HL-60 (cell line): Measurements from ENCODE around the gene NLRX1.
"Not testable (repeated sequence)": the region's sequence is repeated elsewhere in the genome, so short reads cannot be mapped to it uniquely, and the experiment has no call there.

Experiments used
- DNase-seq, 2 experiments: peaks; one replicate each; pipeline ENCODE4 v3.0.0-alpha.2; 2010 to 2020; ENCODE audit warnings: low read depth in 1 of 2, low spot score in 1 of 2
- H3K27ac ChIP-seq: fragments of 250-450 bp; sonication (Bioruptor Pico); replicated peaks from 2 replicates; pipeline ENCODE4 v1.5.1; 2020; ENCODE audit warnings: mild to moderate bottlenecking, moderate library complexity
- H3K27me3 ChIP-seq: fragments of 250-450 bp; sonication (Bioruptor Pico); 2 replicates; pipeline ENCODE4 v1.5.1; 2021; ENCODE audit warnings: mild to moderate bottlenecking, moderate library complexity; ENCODE audit not compliant: insufficient read depth, poor library complexity, severe bottlenecking
- H3K4me3 ChIP-seq: replicated peaks from 2 replicates; pipeline ENCODE4 v1.5.1; 2011; ENCODE audit warnings: mild to moderate bottlenecking, control low read depth, low read length; ENCODE audit not compliant: insufficient read depth
- CTCF ChIP-seq: IDR thresholded peaks from one replicate; pipeline ENCODE4 v1.5.1; 2011; ENCODE audit warnings: low read length, control low read depth, inconsistent platforms; ENCODE audit not compliant: insufficient read depth
- GABPA ChIP-seq: IDR thresholded peaks from 2 replicates; pipeline ENCODE4 v1.6.1; 2012; ENCODE audit warnings: low read depth
- POLR2AphosphoS5 ChIP-seq: IDR thresholded peaks from 2 replicates; pipeline ENCODE4 v1.6.1; 2012; ENCODE audit warnings: low read depth
- SPI1 ChIP-seq: IDR thresholded peaks from 2 replicates; pipeline ENCODE4 v1.6.1; 2012; ENCODE audit warnings: low read depth, mild to moderate bottlenecking, borderline replicate concordance
- TF ChIP-seq, protein P1 (sequence below): IDR thresholded peaks from 2 replicates; pipeline ENCODE4 v1.6.1; 2012; ENCODE audit warnings: low read depth; ENCODE audit not compliant: insufficient replicate concordance

NLRX1 gene

GRCh38 chr11:119196833-119197483 is 28.4 kb downstream of the NLRX1 start:
- Histone ChIP-seq H3K27me3 (no peaks in the 10 kb centered on the region), H3K27ac (peak overlapping the region; percentile 61), H3K4me3 (no peak overlapping the region)
- DNase-seq = peak; percentile 87 to 91
- TF ChIP-seq CTCF (peak; percentile 80), SPI1 (no peak; the same call in 1 of the 2 replicates)

- H3K27ac ChIP-seq = no peak overlapping the region
- no peak for DNase-seq
- no peaks in the 10 kb centered on the region for H3K27me3 ChIP-seq
- no peak overlapping the region for H3K4me3 ChIP-seq
- no peak for TF ChIP-seq CTCF
- TF ChIP-seq GABPA = no peak
Measured at GRCh38 chr11:119198925-119199324, 30.4 kb downstream of the NLRX1 start.

- DNase-seq, H3K27me3 ChIP-seq, H3K27ac ChIP-seq, H3K4me3 ChIP-seq: not testable (repeated sequence)
Measured at GRCh38 chr11:119201236-119201635, 32.7 kb downstream of the NLRX1 start.

- H3K4me3 ChIP-seq = no peak overlapping the region
- TF ChIP-seq POLR2AphosphoS5 (no peak), GABPA (no peak), SPI1 (no peak), CTCF (no peak)
Measured at GRCh38 chr11:119202554-119202953, 34.0 kb downstream of the NLRX1 start.

DNA sequence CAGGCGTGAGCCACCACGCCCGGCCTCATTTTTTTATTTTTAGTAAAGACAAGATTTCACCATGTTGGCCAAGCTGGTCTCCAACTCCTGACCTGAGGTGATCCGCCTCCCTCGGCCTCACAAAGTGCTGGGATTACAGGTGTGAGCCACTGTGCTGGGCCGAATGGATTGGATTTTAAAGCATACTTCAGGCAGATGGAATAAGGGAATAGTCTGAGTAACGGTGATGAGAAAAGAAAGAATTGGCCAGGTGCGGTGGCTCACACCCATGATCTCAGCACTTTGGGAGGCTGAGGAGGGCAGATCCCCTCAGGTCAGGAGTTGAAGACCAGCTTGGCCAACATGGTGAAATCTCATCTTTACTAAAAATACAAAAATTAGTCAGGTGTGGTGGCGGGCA is 35.5 kb downstream of the NLRX1 start:
- DNase-seq = no peak
- H3K4me3 ChIP-seq = no peak overlapping the region
- no peaks in the 10 kb centered on the region for H3K27me3 ChIP-seq
- H3K27ac ChIP-seq = no peak overlapping the region; the same call in 1 of the 2 replicates
- TF ChIP-seq, protein P1, sequence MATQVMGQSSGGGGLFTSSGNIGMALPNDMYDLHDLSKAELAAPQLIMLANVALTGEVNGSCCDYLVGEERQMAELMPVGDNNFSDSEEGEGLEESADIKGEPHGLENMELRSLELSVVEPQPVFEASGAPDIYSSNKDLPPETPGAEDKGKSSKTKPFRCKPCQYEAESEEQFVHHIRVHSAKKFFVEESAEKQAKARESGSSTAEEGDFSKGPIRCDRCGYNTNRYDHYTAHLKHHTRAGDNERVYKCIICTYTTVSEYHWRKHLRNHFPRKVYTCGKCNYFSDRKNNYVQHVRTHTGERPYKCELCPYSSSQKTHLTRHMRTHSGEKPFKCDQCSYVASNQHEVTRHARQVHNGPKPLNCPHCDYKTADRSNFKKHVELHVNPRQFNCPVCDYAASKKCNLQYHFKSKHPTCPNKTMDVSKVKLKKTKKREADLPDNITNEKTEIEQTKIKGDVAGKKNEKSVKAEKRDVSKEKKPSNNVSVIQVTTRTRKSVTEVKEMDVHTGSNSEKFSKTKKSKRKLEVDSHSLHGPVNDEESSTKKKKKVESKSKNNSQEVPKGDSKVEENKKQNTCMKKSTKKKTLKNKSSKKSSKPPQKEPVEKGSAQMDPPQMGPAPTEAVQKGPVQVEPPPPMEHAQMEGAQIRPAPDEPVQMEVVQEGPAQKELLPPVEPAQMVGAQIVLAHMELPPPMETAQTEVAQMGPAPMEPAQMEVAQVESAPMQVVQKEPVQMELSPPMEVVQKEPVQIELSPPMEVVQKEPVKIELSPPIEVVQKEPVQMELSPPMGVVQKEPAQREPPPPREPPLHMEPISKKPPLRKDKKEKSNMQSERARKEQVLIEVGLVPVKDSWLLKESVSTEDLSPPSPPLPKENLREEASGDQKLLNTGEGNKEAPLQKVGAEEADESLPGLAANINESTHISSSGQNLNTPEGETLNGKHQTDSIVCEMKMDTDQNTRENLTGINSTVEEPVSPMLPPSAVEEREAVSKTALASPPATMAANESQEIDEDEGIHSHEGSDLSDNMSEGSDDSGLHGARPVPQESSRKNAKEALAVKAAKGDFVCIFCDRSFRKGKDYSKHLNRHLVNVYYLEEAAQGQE = no peak
- TF ChIP-seq CTCF (no peak), GABPA (no peak), POLR2AphosphoS5 (no peak), SPI1 (no peak)

More at GRCh38 chr11:119202554-119202953, 34.0 kb downstream of the NLRX1 start:
- no peak for DNase-seq
- no peak overlapping the region for H3K27ac ChIP-seq
- no peaks in the 10 kb centered on the region for H3K27me3 ChIP-seq
